HG03280 (cell line): ENCODE data around the gene NRAP.

Experiments used
- ATAC-seq: cut with Tn5 transposase; IDR thresholded peaks from one replicate; pipeline ENCODE4 v1.9.1; 2021; ENCODE audit warnings: mild to moderate bottlenecking, moderate library complexity; ENCODE audit not compliant: unreplicated experiment

The NRAP gene

DNA sequence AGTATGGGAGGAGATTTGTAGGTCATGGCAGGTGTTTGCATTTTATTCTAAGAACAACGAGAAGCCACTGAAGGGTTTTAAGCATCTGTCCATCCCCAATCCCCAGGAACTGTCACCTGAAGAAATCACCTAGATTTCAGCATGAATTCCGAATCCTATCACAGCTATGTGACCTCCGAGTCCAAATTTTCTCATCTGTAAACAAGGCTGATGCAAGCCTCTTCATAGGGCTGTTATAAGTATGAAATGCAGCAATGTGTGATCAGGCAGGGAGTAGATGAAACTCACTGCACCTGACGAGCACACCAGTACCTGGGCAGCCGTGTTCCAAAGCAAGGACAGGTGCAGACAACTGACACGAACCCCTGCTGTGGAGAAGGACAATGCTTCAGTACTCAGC, 97.0 kb downstream of the NRAP start:
- no peak for ATAC-seq

DNA sequence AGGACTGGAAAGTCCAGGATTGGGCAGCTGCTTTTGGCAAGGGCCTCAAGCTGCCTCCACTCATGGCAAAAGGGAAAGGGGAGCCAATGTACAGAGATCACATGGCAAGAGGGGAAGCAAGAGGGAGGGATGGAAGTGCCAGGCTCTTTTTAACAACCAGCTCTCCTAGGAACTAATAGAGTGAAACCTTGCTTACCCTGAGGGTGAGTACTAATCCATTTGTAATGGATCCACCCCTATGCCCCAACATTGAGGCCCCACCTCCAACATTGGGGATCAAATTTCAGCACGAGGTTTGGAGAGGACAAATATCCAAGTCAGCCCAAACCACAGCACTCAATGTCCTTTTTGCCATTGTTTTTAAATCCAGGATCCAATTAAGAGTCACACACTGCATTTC, 98.5 kb downstream of the NRAP start:
- no peak for ATAC-seq

DNA sequence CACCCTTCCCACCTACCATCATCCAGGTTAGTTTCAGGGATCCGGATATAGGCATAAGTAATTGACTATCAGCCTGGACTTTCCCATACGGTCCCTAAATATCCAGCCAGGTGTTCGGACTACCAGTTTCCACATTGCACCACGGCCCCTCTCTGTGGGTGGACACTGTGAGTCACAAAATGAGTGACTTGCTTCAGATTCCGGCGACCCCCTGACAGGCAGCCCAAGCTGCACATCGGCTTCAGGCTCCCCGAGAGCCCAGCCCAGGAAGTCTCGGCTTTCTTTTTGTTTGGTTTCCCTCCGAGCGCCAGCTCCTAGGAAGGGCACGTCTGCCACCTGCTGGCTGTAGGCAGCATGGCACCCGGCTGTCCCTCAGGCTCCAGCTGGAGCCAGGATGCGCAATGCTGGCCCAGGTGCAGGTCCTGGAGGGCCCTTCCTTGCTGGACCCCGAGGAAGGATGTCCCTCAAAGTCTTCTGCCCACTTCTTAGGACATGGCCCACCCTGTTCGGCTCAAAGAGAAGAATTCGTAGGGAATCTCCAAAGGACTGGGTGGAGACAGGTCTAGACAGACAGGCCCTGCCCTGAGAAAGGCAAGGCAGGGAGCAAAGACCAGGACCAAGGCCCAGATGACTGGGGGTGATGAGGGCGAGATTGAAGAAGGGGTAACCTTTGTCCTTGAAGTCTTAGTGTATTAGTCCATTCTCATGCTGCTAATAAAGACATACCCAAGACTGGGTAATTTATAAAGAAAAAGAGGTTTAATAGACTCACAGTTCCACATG, 100.3 kb downstream of the NRAP start:
- ATAC-seq = peak; percentile 88

DNA sequence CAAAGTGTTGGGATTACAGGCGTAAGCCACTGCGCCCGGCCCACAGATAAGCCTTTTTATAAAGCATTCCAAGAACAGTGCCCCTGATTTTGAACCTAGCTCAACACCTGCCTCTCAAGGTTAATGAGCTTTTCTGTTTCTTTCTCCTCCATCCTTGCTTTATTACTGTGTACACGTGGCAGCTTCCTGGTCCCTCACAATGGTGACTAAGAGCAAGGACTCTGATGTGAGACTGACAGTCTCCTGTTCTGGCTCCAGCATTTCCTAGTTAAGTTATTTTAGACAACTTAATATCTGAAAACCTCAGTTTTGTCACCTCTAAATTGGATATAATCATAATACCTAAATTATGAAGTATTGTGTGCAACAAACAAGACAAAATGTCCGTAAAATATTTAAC, 101.1 kb downstream of the NRAP start:
- ATAC-seq = no peak

DNA sequence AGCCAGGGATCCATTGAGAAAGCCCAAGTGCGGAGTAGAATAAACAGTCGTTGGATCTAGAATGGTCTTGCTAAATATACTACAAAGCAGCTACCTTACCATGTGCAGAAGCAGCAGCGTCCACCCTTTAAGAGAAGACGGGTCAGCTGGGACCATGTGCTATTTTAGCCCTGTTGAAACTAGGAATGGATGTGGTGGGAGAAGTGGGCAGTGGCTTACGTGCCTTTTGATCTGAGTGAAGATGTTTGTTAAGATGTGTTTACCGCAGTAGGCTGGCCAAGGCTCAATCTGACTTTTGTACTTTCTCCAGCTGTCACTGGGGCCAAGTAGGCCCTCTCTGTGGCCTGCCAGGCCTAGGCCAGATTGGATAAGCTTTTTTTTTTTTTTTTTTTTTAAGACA, 101.8 kb downstream of the NRAP start:
- no peak for ATAC-seq

- no peak for ATAC-seq
These were observed 102.6 kb downstream of the NRAP start for GRCh38 chr10:113561214-113561613.

DNA sequence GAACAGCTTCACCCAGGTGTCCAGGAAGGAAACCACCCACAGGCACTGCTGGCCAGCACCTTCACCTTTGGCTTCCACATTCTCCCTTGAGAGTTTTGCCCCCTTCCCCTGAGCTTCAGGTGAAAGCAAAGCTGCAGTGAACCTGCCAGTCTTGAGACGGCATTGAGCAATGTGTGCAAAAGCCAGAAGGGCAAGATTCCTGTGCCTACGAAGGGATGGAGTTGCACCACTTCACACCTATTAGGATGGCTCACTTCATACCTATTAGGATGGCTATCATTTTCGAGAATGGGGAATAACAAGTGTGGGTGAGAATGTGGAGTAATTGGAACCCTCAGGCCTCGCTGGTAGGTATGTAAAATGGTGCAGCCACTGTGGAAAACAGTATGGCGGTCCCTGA, 103.8 kb downstream of the NRAP start:
- no peak for ATAC-seq

- ATAC-seq = no peak
These were observed 105.9 kb downstream of the NRAP start for GRCh38 chr10:113557903-113558321.

DNA sequence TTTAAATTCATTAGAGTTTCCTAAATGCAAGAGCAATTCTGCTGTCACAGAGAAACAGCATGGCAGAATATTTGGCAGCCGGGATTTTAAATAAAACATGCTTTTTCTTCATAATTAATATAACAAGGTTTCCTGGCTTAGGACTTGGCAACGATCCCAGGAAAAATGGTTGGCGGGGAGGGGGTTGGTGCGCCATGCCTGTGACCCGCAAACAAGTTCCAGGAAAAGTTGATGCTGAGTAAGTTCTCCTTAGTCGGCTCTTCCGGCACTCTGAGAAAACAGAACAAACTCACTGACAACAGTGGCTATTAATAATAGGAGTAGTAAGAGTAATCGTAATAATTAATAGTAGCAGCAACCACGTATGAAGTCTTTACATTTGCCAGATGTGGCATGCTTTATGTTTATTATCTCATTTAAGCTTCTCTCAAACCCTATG, 106.4 kb downstream of the NRAP start:
- ATAC-seq = no peak

DNA sequence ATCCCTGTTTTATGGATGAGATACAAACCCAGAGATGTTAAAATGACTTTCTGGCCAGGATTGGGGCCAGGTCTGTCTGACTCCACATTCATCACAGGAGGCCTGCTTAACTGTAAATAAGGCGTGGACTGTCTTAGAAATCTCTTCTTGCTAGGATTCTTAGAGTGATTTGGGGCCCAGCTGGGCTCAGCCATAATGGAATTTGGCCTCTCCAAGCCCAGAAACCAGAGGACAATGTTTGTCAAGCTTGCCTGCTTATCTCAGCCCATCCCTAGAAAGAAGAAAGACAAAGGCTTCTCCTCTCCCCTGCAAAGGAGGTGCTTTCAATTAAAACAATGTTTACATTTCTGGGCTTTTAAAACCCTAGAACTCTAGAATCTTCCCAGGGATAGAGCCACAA, 108.1 kb downstream of the NRAP start:
- ATAC-seq = no peak

DNA sequence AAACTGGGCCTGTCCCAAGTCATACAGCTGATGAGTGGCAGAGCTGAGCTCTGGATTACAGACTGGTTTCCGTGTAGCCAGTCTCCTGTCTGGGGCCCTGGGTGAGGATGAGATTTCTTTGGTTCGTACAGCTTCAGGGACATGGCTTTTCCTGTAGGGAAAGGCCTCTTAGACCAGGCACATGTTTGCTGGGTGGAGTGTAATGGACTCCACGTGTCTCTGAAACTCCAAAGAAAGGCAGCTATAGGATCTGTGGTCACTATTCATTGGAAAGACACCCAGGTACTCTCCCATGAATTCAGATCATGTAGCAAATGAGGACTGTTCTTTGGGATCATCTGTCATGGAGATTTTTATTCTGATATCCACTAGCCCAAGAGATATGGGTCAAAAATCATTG, 108.6 kb downstream of the NRAP start:
- no peak for ATAC-seq

DNA sequence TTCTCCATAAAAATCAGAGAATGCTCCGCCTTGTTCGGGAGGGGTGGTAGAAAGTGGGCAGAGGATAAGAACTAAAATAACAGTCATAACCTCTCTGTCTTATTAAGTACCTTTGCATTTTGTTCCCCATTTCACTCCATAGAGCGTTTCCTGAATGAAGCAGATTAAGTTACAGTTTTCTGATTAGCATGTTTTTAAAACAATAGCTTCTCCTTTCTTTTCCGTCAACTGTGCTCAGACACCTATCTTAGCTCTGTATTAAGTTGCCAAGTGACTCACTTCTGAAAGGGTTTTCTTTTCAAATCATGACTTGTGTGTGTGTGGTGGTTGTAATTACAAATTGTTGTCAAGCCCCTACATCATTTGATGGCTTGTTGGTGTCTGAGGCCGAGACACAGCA, 109.6 kb downstream of the NRAP start:
- no peak for ATAC-seq

DNA sequence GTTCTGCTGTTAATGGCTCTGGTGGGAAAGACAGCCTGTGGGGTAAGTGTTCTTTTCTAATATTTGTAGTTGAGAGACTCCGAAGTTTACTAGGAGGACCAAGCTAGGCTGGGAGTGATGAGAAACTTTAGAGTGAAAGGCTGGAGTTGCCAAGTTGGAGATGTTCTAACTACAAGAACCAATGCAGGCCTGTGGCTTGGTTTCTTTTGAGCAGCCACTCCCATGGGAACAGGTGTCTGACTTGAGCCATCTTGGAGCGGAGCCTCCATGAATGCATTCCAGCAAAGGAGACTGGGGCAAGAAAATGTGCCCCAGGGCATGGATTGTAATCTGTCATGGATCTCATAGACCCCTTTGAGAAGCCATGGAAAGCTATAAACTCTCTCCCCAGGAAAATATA, 110.7 kb downstream of the NRAP start:
- ATAC-seq = no peak

DNA sequence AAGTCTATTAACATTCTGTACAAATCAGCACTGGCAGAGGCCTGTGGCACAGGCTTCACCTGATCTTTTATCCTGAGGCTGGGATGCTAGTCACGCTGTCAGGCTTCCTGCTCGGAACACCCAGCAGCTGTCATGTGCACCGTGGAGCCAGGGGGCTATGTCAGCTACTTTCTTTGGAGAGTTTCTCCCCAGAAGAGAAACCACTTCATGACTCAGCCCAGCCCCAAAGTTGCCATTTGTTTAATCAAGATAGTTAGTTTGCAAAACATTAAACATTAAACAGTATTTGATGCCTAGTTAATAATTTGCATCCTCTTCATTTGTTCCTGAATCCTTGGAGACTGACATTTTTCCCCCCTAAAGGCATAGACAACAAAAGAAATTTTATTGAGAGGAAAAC, 111.1 kb downstream of the NRAP start, which contains the start of gene HABP2:
TSS of gene HABP2 (plus strand) at position 353 of the 400 bp plus-strand sequence. CDS start 69 bp downstream, outside the sequence.
- ATAC-seq = no peak

DNA sequence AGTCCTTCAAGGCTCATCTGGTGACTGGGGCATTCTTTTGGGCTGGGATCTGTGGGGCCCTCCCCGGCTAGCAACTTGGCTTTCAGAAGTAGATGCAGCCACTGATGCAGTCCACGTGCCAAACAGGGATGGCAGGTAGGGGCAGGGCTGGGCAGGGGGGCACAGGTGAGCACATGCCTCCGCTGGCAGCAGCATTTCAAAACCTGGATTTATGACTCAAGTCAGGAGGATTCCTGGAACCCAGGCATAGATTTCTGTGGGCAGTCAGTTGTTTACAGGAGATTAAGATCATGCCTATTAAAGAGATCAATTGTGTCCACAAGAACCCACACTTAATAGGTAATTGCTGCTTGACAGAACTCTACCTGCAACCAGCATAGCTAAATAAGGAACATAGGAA, 111.8 kb downstream of the NRAP start:
- ATAC-seq = no peak

GRCh38 chr10:113550365-113550764, 113.5 kb downstream of the NRAP start:
- no peak for ATAC-seq

DNA sequence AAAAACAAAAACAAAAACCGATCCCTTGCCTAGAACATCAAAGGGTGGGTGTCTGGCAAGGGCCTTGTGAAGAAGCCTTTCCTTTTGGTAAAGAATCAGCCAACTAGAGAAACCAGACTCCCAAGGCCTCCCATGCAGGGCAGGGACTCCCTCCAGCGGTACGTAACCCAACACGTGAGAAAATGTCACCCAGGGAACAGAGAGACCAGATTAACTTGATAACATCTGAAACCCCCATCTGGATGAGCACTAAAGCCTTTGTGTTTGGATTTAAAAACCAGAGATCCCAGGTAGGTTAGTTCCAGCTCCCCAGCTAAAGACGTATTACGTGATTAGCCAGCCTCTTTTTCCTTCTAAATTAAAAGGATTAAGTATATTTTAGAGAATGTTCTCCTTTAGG, 114.0 kb downstream of the NRAP start:
- no peak for ATAC-seq

DNA sequence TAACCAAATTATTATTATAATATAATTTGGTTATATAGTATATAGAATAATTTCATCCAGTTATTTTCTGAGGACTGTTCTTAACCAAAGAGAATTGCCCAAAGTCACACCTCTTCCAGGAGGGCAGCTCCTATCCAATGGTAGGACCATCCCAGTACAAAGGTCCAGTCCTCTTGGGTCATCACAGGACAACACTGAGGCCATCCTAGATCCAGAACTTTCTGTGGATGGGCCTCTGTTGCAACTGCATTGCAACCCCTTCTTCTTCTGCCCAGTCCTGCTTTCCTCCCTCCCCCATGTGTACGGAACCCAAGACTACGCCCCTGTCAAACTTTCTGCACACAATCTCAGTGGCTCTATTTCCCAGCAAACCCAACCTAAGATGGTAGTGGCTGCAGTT, 116.4 kb downstream of the NRAP start:
- no peak for ATAC-seq

- no peak for ATAC-seq
These were observed 119.4 kb downstream of the NRAP start for GRCh38 chr10:113544392-113544791.

DNA sequence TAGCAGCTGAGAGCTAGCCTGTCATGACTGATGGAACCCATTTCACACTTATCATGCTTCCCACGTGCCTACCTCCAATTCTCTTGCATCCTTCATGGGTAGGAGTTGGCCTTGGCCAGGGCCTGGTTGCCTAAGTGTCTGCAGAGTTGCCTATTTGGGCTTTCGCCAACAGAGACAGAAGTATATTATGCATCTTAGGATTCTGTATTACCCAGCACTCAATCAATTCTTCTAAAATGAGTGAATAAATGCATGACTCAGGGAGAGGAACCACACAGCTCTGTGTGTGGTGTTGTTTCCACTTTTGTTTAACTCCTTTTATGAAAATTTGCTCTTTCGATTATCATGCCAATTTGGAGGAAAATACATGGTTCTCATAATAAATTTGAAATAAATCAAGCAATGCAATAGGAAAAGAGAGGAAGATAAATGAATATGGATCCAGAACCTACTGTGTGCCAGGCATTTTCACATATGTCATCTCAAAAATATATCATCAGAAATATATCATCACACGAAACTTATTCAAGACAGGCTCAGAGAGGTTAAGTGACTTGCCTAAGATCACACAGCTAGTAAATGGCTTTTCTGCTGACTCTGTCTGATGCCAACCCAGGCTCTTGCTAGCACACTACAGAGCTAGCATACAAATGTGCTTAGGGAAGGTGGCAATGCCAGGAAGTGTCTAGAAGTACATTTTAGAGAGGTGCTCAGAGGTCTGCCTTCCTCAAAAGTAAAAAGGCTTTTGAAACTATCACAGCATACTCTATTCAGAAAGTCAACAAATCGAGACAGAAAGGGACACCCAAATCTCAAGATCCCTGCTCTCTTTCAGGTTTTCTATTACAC, 120.5 kb downstream of the NRAP start:
- no peak for ATAC-seq

DNA sequence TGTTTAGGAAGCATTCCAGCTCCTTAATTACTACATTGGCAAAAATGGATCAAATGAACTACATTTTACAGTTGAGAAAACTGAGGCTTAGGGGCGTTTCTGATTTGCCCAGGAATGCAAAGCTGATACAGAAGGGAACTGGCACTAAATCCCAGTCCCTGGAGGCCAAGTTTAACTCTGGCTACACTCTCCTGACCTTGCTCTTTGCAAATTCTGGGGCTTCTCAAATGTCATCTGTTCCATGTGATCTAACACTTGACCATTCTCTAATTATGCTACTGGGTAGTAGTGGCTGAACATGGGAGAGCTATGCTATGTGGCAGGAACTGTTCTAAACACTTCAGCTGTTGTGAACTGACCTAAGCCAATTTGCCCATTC, 122.3 kb downstream of the NRAP start:
- ATAC-seq = no peak
